ENCODE results near the gene PTPRD.
"Not testable (repeated sequence)": the region's sequence is repeated elsewhere in the genome, so short reads cannot be mapped to it uniquely, and the experiment has no call there.

Gene PTPRD

DNA sequence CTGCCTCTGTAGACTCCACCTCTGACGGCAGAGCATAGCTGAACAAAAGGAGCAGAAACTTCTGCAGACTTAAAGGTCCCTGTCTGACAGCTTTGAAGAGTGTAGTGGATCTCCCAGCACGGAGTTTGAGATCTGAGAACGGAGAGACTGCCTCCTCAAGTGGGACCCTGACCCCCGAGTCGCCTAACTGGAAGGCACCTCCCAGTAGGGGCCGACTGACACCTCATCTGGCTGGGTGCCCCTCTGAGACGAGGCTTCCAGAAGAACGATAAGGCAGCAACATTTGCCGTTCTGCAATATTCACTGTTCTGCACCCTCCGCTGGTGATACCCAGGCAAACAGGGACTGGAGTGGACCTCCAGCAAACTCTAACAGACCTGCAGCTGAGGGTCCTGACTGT lies 1186.3 kb downstream of the PTPRD start:
- DNase-seq: not testable (repeated sequence)

DNA sequence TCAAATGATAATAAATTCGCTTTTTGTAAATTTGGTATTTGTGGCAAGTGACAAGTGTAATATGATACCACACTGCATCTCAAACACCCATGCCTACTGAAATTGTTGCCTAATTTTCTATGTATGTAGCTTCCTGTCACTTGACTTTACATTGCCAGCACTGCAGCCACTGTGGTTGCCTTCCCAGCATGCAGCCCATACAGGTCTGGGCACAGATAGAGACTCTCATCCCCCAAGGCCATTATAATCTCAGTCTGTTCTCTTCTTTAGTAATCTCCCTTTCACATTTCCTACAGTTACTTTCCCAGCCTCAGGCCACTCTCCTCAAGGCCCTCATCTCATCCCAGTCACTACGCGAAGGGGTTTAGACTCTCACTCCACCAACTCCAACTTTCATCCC lies 1200.6 kb downstream of the PTPRD start:
- no peak for DNase-seq

DNA sequence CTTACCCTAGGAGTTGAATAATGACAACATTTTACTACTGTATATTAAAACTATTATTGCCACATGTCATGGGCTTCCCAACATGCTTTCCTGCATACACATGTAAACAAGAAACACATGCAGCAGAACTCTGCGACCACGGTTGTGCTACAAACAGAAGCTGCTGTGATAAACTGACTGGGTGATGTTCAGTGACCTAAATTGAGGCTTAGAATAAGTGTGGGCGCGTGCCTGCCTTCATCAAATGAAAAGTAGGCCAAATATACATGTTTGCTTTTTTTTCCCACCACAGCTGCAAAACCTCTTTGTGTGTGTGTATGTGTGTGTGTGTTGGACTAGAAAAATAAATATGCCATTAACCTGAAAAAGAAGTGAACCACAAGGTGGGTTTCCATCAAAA lies 1202.1 kb downstream of the PTPRD start:
- DNase-seq: no peak

DNA sequence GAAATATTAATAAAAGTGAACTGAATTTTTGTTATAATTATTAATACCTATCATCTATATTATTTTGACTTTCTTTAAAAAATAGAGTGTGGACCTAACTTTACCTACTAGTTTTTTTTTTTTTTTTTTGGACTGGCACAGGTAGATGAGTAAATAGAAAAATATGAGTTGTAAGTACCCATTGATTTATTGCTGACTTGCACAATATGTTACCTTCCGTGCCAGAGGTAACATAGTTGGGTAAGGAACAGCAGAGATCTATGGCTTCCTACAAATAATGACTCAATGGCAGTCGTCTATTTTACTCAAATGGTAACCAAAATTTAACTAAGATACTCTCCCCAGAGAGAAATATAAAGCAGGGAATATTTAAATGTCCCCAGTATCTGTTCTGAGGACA lies 1212.8 kb downstream of the PTPRD start:
- DNase-seq: no peak

DNA sequence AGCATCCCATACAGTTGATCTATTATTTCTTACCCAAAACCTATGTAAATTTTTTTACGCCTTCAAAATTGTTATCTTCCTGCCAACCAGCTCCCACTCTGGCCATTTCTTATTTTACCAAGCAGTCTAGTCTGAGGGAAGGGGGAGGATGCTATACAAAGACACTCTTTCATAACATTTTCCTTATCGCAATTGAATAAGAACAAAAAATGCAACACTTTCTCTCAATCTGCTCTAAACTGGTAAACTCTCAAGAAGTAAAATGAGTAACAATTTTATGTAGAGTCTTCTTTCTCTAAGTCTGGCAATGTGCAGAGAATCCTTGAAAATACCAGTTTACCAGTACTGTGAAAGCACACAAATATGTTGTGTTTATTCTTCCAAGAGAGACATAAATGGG lies 1216.3 kb downstream of the PTPRD start:
- no peak for DNase-seq

DNA sequence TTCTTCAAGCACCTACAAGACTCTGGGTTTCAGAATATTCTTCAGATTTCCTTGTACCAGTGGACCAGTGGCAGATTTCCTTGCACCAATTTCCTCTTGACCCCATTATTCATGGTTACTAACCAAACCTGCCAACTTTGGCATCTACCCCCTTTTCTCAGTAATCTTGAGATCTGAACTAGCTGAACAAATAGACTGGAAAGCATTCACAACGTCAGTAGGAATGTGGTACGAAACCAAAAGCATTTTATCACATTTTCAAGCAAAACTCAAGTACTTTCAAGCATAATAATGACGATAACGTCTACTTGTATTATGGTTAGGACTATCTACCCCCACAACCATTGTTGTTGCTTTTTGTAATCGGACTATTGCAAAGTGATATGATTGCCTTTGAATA lies 1217.3 kb downstream of the PTPRD start:
- DNase-seq: no peak

DNA sequence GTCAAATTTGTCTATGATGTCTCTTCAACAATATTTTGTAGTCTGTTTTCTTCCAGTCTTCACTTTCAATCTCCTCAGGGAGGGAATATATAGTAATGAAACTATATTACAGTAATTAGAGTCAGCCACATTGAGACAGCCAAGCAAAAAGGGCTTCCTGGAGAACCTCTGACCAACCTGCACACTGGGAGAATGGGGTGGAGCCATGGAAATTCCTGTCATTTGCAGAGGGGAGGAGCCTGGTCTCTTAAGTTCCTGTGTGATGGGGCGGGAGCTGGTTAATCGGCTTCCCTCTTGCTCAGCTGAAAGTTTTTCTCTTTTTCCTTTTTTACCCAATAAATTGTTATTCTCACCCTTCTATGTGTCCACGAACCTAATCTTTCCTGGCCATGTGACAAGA lies 1220.0 kb downstream of the PTPRD start:
- DNase-seq: no peak

DNA sequence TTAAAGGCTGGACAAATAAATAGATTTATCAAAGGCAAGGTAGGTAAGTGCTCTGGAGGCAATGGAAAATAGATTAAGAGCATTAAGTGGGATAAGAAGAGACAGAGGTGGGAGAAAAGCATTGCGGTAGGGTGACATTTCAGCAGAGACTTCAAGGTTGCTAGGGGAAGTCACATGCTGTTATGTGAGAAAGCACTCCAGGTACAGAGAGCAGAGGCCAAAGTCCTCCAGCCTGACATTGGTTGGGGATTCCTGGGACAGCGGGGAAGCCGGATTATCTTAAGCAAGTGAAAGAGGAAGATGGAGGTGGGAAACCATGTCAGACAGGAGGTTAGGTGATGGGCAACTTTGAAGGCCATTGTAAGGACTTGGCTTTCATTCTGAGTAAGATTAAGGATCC lies 1222.9 kb downstream of the PTPRD start:
- DNase-seq: no peak

DNA sequence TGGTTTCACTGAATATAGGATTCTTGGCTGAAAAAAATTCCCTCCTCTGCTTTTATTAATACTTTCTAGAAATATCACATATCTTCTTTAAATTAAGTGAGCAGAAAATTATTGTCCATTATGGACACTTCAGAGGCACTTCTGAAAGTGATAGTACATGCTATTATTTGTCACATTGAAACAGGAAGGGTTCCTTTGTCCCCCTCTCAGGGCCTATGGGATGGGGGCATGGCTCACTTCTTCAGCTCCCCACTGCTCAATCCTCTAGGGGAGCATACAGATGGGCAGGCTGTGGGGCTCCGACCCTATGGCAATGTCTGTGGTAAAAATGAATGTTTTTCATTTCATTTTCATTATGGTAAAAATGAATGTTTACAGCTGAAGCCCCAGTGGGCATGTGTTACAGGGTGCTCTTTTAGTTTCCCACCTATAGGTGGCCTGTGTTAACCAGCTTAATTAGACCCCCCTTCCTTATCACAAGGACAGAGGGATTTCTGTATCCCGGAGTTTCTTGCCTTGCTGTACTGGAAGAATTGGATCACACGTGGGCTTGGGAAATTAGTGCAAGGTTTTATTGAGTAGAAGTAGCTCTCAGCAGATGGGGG lies 1225.2 kb downstream of the PTPRD start:
- no peak for DNase-seq

DNA sequence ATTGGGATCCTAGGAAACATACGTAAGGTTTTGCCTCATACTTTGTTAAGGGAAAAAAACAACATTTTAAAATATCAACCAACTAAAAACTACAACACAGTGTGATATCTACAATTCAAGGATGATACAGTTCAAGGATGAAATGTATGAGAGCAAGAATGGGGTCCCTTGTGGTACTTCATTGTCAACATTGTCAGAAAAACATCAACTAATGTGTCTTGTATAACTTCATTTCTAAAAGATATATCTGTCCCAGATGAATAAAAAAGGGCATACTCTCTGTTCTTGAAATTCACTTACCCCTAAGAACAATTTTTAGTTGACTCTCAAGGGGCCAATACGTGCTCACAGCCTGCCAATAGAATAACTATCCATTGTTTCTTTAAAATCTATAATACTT lies 1250.5 kb downstream of the PTPRD start:
- DNase-seq: no peak

DNA sequence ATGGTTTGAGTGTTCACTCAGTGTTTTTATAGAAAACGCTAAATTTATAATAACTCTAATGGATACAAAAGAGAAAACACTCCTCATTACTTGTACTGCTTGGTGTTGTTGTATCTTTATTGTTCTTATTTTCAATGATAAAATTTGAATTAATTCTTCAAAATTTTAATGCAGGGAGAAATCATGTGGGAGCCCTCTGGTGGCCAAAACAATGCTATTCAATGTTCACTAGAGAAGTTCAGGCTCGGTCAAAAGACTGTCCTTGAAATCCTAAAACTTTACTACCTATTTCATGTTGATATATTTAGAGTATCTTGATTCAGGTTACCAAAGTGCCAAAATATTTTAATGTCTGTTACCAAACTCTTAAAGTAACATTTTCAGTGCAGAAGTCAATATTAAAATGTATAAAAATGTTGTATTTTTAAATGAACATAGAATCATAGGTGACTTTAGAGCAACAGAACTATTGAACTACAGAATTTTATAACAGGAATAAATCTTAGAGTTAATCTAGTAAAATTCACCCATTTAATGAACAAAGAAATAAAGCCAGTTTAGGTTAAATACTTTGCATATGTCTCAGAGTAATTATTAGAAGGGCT lies 1259.8 kb downstream of the PTPRD start:
- no peak for DNase-seq

DNA sequence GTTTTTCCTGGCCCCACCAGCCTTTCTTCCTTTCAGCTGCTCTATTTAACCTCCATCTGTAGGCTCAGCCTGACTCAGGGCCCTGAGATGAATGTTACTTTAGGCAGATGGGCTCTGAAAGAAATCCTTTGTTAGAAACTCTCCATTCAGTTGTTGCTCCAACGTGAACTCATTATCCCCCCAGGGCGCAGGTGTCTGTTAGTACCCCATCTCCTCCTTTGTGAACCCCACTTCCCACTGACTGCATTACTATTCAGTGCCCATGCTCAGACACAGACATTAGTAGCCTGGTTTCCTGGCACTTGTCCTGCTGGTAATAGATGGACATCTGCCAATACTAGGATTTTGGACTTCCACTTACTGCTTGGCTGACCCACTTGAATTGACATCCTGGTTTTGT lies 1271.6 kb downstream of the PTPRD start:
- no peak for DNase-seq

DNA sequence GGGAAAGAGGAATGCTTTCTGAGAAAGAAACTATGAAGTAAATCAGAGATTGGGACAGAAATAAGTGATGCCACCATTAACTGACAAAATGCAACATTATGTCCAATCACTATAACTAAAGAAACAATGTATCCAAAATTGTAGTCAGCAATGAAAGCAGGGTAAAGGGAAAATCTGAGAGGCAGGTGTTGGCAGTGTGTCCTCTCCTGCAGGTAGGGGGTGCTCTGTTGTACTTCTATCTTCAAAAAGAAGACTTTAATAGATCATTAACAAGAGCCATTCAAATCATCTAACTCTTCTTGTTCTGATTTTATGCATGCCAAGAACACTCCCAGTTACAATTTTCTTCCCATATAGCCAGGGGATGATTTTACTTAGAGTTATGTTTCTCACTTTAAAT lies 1275.7 kb downstream of the PTPRD start:
- no peak for DNase-seq

DNA sequence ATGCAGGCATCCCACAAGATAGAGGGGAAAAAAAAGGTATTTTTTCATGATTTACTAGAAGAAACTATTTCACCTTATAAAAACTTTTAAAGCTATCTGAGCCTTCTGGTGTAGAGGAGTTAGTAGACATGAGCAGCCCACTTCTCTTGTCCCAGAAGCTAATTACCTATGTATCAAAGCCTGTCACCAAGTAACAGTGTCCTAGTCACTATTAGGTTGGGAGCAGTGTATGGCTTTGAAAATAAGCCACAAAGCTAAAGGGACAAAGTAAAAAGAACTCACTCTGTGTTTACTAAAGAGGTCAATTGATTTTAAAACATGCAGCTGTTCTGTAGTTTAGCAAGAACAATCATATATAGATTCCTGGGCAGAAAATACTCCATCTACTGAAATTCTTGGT lies 1286.1 kb downstream of the PTPRD start:
- no peak for DNase-seq

DNA sequence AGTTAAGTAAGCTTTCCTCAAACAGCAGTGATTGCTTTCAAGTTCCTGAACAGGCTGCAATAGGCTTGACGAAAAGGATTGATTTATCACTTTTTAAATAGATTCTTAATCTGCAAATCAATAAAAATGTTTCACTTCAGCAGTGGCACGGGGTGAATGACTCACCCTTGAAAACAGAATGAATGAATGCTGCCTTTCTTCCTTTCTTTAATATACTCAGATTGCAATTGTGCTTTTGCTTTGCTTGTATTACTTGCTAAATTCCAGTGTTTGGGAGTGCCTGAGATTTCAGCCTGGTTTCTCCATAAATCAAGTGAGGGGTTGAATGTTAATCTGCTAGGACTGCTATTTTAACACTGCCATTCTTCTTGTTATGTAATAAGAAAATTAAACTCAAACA lies 1293.8 kb downstream of the PTPRD start:
- DNase-seq: no peak

DNA sequence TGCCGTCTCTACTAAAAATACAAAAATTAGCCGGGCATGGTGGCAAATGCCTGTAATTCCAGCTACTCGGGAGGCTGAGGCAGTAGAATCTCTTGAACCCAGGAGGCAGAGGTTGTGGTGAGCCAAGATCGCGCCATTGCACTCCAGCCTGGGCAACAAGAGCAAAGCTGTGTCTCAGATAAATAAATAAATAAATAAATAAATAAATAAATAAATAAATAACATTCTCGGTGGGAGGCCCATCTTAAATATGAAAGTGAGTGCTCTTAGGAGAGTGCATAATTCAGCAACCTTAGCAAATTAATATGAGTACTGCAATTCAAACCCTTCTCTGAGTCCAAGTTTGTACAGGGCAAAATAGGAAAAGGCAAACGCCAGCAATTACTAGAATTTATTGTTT lies 1302.1 kb downstream of the PTPRD start:
- DNase-seq: not testable (repeated sequence)

DNA sequence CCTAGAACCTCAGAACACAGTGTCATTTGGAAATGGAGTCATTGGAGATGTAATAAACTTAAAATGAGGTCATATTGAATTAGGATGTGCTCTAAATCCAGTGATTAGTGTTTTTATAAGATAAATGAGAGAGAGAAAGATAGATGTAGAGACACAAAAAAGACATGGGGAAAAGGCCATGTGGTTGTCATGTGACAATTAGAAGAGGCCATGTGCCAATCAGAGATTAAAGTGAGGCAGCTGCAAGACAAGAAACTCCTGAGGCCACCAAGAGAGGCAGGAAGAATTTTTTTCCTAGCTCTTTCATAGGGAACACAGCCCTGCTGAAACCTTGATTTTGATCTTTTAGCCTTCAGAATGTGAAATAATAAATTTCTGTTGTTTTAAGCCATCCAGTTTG lies 1307.2 kb downstream of the PTPRD start:
- no peak for DNase-seq

DNA sequence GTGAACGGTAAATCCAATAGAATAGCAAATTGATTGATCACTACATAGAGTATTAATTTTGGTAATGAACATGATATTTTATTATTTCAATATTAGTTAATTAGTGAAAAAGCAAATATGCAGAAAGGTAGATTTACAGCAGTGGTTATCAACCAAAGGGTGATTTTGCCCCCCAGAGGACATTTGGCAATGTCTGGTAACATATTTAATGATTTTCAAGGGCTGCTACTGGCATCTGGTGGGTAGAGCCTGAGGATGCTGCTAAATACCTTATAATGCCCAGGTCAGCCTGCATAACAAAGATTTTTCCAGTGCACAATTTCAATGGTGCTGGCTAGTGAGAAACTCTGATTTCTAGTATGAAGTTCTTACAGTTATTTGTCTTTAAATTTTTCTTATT lies 1313.7 kb downstream of the PTPRD start:
- no peak for DNase-seq

DNA sequence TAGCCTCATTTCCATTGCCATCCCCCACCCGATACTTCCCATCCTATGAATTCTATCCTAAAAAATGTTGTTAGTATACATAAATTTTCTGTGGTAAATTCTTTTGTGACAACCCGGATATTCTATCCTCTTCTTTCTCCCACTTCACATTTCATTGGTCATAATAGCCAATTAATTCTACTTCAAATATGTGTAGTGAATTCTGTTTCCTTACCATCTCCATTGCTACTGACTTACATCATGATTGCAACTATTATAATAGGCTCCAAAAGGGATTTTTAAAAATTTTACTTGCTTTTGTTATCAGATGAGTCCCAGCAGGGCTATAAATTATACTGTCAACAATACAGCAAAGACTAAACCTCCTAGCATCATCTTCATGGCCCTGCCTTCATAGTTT lies 1326.8 kb downstream of the PTPRD start:
- no peak for DNase-seq

DNA sequence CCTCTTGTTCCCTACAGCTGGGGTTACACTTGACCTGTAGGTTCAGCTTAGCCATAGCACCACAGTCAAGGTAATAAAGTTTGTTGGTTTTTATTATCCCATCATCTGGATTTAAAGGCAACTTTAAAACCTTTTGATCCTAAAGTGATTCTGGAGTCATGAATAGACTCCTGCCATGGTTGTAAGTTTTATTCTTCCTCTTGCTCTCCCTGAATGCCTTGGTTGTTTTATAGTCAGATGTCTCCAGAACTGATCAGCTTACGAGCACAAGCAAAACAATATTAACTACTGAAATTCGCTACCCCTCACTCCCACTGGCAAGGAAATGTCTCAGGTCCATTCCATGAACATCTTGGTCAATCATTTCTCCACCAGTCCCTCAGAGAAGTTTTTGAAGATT lies 1328.6 kb downstream of the PTPRD start:
- no peak for DNase-seq

DNA sequence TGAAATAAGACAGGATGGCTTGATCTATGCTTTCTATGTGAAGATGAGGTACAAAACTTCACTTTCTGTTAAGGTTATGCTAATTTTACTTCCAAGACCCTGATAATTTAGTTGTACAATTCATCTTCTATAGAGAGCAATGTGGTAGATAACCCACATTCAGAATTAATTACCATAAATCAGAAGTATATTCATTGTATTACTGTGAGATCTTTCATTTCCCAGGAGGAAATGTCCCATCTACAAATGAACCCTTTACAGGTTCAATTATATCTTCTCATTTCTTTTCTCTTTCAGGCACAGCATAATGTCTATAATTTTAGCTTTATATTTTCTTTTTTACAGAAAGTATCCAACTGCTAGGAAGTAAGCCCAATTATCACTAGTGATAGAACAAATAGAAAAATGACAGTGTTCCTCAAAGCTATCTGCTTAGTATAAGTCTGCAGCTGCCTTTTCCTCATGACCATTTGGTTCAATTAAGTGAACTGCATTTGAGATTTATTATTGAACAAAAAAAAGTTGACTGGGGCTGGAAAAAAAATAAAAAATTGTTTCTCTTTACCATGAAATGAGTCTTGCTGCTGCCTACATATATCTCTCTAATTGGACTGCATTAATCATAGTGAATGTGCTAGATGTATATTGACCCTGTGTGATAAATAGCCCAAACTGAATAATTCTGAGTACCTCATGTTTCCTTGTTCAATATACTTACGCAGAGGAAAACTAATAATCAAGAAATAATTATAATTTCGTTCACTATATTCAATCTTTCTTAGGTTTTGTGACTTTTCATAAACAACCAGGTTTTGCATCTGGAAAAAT lies 1329.4 kb downstream of the PTPRD start:
- DNase-seq: no peak

DNA sequence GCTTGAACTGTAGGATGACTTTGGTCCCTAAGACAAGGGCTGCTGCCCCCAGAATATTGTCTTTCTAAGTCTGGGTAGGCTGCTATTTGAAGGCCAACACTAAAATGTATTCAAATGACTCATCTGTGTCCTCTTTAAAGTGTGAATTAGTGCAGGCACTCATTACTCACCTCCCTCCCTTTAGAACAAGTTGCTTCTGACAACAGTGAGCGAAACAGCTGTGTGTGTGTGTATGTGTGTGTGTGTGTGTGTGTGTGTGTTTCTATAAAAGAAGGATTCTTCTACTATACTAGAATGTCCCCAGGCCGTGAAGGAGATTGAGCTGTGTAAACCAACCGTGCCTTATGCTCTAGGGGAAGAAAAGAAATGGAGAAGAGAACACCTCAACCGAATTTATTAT lies 1337.2 kb downstream of the PTPRD start:
- no peak for DNase-seq

DNA sequence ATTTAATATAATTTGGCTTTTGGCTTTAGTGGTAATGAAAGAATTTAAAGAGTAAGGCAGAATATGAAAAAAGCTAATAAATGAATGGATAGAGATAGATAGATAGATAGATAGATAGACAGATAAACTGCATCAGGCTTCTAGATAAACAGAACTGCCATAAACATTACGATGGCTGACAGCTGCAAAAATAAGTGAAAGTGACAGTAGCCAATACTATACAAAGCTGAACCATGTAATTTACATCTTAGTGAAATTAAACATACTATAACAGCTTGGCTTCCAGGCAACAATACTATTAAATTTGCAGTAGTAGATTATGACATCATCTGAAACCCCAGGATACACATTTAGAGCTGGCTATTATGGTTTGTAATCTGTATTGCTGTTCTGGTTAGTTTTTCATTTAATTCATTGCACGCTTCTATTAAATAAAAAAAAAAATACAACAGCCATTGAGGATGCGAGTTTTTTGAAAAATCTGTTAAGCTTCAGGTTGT lies 1354.8 kb downstream of the PTPRD start:
- no peak for DNase-seq

DNA sequence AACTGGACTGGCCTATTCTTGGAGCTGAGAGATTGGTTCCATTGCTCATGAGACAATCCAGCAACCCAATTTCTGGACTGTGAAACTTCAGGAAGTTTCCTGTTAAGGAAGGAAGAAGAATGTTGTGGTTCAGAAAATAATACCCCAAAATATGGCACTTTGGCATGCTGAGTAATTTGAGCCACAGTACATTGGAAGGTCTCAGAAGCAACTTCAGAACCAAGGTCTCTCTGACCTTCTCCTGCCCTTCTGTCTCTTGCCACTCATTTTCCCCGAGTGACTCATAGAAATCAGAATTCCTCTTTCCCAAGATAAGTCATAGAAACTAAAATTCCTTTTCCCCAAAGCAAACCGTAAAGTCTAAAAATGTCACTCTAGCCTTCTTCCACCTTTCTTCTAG lies 1366.1 kb downstream of the PTPRD start:
- DNase-seq: no peak
